Gastrocnemius medialis (tissue), 4 donors: ENCODE measurements around the gene OGFR.

Experiments
- CTCF ChIP-seq, 5 experiments: fragments of 450-650 bp in 3 of 5; fragments of 200-600 bp in 2 of 5; sonication (generic) in 2 of 5; IDR thresholded peaks in 4 of 5; conservative IDR thresholded peaks in 1 of 5; 1 replicate in 4 of 5; 2 replicates in 1 of 5; pipeline ENCODE4 v1.5.1; 2016 to 2019; ENCODE audit warnings: antibody characterized with exemption in 5 of 5, mild to moderate bottlenecking in 3 of 5, moderate library complexity in 3 of 5
- POLR2A ChIP-seq, 2 donors: fragments of 450-650 bp; IDR thresholded peaks; one replicate each; pipeline ENCODE4 v1.6.1; 2017; ENCODE audit warnings: antibody characterized with exemption in 2 of 2, mild to moderate bottlenecking in 2 of 2, moderate library complexity in 2 of 2

- TF ChIP-seq CTCF (IDR thresholded peaks at IDR 0.05 in 4 of 5, conservative IDR thresholded peaks at IDR 0.05 in 1 of 5) (no peak), POLR2A (IDR thresholded peaks at IDR 0.05) (no peak)
These were observed 17.7 kb downstream of the OGFR start for GRCh38 chr20:62822239-62822787.
